Measurements from ENCODE around the gene SETD9.

GRCh38 chr5:56896763-56897162, 12.6 kb upstream of the SETD9 start:
- TF ChIP-seq CTCF (IDR thresholded peaks at IDR 0.05), result no peak
- no peak for TF ChIP-seq POLR2A (IDR thresholded peaks at IDR 0.05)
